Stimulated activated CD4-positive, alpha-beta T cell treated with anti-CD3 and anti-CD28 coated beads, Interleukin-15, amount 100 ng/mL, for 1 hour (primary cell): ENCODE data around the gene ACVRL1.

Experiments
- DNase-seq, 2 donors: peaks; one replicate each; pipeline ENCODE4 v3.0.0-alpha.2; 2020; ENCODE audit warnings: low read depth in 1 of 2, low spot score in 1 of 2

The ACVRL1 gene

GRCh38 chr12:51898506-51898905 is 8.8 kb upstream of the ACVRL1 start:
- DNase-seq = no peak

DNA sequence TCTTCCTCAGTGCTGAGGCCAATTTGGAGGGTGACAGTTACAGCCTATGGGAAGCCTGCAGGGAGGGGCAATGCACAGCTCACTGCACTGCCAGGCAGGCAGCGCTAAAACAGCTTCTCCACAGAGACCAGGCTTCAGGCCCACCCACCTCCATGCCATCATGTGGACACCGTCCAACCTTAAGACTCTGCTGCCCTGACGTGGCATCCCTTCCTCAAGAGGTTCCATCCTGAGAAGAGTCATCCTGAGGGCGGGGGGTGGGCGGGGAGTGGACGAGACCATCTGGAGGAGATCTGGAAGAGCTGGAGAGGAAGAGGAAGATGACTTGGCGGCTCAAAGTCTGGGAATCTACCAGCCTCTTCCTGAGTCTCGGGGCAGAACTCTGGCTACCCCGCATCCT is 8.4 kb upstream of the ACVRL1 start:
- no peak for DNase-seq

DNA sequence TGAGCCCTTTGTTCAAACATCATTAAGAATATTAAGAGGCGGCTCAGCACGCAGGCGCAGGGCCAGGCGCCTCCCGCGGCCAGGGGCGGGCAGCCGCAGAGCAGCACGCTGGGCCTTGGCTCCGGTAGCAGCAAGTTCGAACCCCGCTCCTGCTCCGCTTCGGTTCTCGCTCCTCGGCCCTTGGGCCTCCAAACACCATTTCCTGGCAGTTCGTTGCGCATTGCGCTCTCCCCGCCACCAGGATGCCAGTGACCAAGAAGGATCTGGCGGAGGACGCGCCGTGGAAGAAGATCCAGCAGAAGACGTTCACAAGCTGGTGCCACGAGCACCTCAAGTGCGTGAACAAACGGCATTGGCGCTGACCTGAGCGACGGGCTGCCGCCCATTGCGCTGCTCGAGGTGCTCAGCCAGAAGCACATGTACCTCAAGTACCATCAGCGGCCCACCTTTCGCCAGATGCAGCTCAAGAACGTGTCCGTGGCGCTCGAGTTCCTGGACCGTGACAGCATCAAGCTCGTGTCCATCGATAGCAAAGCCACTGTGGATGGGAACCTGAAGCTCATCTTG is 6.9 kb upstream of the ACVRL1 start:
- no peak for DNase-seq

DNA sequence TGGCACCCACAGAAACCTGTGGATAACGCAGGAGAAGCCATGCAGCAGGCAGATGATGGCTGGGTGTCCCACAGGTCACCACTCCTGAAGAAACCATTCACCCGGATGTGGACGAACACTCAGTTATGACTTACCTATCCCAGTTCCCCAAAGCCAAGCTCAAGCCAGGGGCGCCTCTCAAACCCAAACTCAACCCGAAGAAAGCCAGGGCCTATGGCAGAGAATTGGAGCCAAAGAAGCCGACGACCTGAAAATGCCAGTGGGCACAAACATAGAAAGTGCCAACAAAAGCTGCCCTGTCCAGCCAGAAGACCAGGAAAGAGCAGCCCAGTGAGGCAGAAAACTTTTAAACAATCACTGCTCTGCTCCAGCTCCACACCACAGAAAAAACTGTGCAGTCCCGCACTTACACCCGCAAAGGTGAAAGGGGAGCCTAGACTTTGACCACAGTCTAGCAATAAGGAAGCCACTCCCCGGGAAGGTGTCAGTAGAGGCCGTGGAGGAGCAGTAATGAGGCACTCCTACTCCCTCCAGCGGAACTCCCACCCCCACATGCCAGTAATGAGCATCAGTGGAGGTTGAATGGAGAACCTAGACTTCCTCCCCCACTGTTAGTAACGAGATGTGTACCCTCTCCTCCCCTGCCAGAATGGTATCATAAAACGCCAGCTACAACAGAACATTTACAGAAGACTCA is 6.0 kb upstream of the ACVRL1 start:
- no peak for DNase-seq

DNA sequence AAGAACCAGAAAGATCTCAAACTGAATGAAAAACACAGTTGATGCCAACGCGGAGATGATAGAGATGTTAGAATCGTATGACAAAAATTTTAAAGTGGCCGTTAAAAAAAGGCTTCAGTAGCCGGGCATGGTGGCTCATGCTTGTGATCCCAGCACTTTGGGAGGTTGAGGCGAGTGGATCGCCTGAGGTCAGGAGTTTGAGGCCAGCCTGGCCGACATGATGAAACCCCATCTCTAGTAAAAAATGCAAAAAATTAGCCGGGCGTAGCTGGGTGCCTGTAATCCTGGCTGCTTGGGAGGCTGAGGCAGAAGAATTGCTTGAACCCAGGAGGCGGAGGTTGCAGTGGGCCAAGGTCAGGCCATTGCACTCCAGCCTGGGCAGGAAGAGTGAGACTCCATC is 5.4 kb upstream of the ACVRL1 start:
- no peak for DNase-seq

- DNase-seq = no peak
These were observed 2.3 kb upstream of the ACVRL1 start for GRCh38 chr12:51904951-51905470.

DNA sequence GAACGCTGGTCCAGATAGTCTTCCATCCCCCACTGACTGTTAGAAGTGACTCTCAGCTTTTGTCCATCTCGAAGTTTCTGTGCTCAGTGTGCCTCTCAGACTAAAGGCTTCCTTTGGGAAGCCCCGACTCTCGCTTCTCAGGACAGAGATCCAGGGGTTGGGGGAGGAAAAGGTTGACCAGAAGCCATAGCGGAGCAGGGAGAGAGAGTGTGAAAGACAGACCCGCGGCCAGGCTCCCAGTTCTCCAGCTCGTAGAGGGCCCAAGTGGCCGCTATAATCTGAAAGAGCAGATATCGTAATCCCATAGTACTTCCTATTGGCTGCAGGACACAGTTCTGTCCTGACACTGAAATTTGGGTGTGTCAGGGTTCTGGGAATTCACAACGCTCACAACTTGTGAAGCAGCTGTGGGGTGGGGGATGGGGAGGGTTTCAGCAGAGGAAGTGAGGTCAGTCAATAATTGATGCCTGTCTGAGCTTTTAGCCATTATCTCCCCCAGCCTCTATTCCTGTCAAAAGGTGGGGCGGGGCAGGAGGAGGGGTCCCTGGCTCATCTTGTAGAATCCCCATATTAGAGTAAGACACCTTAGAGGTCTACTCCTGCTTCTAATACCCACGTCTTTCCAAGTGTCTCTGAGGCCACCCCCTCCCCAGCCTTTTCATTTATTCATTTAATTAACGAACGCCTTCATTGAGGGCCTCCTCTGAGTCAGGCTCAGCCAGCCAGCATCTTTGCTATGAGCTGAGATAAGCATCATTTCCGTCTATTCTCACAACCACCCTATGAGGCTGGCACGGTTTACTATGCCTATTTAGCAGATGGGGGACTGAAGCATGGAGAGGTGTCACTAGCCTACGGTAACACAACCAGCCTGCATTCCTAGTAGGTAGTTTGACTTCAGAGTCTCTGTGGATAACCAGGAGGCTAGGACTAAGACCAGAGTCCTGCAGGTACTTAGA is 1.6 kb upstream of the ACVRL1 start:
- DNase-seq = no peak

DNA sequence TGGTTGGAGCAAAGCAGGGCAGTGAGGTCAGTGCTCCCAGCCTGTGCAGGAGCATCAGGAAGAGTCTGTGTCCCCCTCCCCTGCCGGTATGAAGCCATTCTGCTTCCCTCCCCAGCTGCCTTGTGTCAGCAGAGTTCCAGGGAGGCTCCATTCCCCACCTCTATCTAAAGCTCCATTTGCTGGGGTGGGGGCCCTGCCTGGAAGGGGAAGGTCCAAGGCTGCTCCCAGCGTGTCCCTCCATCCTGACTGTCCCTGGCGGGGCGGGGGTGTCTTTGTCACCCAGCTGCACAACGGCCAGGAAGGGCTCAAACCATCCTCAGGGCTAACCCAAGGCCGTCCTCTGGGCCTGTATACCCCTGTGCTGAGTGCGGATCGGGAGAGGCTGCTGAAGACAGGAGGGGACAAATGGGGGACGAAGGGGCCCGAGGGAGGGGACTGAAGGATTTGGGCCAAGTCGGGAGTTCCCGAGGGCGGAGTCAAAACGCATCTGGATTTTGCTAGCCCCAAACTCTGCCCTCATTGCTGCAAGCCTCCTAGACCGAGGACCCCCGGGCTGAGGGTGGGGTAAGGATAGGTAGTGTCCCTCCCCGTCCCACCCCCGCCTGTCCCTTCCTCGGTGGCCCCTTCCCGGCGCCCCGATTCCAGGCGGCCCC is 748 bp upstream of the ACVRL1 start:
- no peak for DNase-seq

DNA sequence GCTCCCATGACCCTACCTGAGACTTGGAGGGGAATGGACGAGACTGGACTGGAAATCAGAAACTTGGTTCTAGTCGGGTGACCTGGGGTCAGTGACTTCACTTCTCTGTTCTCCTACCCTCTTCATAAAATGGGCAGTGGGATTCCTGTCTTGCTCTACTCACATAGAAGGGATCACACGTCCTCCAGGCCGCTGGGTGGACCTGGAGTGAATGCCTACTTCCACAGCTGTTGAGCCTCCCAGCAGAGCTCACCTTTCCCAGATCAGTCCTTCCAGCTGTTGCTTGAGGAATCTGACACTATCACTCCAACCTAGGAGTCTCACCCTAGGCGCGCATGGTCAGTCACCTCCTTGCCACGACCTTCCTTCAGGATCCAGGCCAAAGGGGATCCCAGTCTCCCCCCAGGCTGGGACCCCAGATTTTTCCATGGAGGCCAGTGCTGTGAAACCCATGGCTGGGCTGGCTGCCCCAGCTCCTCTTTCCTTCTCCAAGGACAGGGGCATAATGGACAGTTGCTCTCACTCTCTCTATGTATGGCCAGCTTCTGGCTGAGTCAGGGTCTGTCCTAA is 637 bp downstream of the ACVRL1 start:
- no peak for DNase-seq

GRCh38 chr12:51908876-51909592 is 1.7 kb downstream of the ACVRL1 start:
- no peak for DNase-seq

- DNase-seq = no peak
These were observed 2.9 kb downstream of the ACVRL1 start for GRCh38 chr12:51910168-51910567.

GRCh38 chr12:51910691-51911090 is 3.4 kb downstream of the ACVRL1 start:
- no peak for DNase-seq

GRCh38 chr12:51911307-51911706 is 4.0 kb downstream of the ACVRL1 start:
- DNase-seq = no peak

- no peak for DNase-seq
These were observed 4.7 kb downstream of the ACVRL1 start for GRCh38 chr12:51911788-51912711.

GRCh38 chr12:51913071-51914033 is 6.0 kb downstream of the ACVRL1 start:
- DNase-seq = no peak

GRCh38 chr12:51914034-51914923 is 7.0 kb downstream of the ACVRL1 start:
- DNase-seq = no peak

DNA sequence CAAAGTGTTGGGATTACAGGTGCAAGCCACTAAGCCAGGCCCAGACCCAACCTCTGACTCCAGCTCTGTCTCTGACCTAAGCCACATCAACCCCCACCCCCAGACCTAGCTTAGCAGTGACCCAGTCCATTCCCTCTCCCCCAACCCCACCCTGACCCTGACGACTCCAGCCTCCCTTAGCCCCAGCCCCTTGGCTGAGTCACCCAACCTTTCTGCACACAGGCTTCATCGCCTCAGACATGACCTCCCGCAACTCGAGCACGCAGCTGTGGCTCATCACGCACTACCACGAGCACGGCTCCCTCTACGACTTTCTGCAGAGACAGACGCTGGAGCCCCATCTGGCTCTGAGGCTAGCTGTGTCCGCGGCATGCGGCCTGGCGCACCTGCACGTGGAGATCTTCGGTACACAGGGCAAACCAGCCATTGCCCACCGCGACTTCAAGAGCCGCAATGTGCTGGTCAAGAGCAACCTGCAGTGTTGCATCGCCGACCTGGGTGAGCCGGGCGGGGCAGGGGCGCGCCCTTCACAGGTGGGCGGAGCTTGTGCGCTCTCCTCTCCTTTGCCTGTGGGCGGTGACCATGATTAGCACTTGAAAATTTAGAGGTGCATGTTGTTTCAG is 7.8 kb downstream of the ACVRL1 start:
- DNase-seq = no peak
